Stomach (tissue), 4 donors: ENCODE data around the gene KPNA5.

Experiments
- CTCF ChIP-seq, 7 experiments: fragments of 450-650 bp in 4 of 7; fragments of 200-600 bp in 3 of 7; sonication (generic) in 3 of 7; IDR thresholded peaks; one replicate each; pipeline ENCODE4 v1.5.1; 2016 to 2019; ENCODE audit warnings: antibody characterized with exemption in 7 of 7, control low read depth in 2 of 7, mild to moderate bottlenecking in 1 of 7
- EP300 ChIP-seq: sonication (generic); formaldehyde crosslinking; IDR thresholded peaks from one replicate; pipeline ENCODE4 v1.6.1; 2017; ENCODE audit warnings: antibody characterized with exemption
- POLR2A ChIP-seq, 4 donors: fragments of 450-650 bp; IDR thresholded peaks; one replicate each; pipeline ENCODE4 v1.6.1; 2016; ENCODE audit warnings: antibody characterized with exemption in 4 of 4, control low read depth in 2 of 4, mild to moderate bottlenecking in 1 of 4, moderate library complexity in 1 of 4

- TF ChIP-seq CTCF (IDR thresholded peaks at IDR 0.05) (no peak), POLR2A (IDR thresholded peaks at IDR 0.05) (no peak), EP300 (no peak)
Measured at GRCh38 chr6:116764961-116765841, 84.2 kb downstream of the KPNA5 start, which contains the start of gene FAM162B.
